Peyer's patch (tissue), 4 donors: Measurements from ENCODE around the gene KRTAP10-12.

Experiments
- POLR2A ChIP-seq, 2 donors: fragments of 450-650 bp; IDR thresholded peaks; one replicate each; pipeline ENCODE4 v1.5.1; 2017; ENCODE audit warnings: antibody characterized with exemption in 2 of 2, mild to moderate bottlenecking in 2 of 2, moderate library complexity in 2 of 2
- TF ChIP-seq, protein P1 (sequence below), 6 experiments: fragments of 450-650 bp in 4 of 6; fragments of 200-600 bp in 2 of 6; sonication (generic) in 1 of 6; IDR thresholded peaks; one replicate each; pipeline ENCODE4 v1.5.1; 2017 to 2019; ENCODE audit warnings: antibody characterized with exemption in 6 of 6, mild to moderate bottlenecking in 3 of 6, moderate library complexity in 1 of 6

DNA sequence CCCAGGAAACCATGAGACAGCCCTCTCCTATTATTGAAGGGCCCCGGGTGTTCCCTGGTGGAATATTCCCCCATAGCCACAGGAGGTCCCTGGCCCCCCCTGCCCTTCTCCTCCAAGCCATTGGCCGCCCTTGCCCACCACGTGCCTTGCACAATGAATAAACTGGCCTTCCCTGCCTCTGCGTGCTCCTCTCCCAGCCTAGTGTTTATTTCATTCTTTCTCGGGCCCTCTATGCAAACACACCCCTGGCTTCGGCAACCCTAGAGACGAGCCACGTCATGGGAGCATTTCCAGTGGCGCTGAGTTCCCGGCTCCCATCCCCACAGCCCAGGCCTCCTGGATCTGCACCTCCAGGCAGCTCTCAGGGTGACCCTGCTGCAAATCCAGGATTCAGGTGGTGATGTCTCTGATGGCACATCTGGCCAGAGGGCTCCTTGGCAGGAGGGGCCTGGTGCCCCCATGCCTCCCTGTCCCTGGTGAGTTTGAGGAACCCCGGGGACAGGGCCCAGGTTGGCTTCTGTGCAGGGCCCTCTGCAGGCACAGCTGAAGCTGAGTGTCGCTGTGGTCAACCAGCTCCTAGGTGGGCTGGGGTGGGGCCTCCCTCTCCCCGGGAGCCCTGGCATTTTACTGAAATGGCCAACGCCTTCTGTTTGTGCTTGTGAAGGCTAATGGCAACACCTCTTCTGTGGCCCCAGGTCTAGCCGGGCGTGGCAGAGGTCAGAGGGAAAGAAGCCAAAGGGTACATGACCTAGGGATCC is 6.2 kb downstream of the KRTAP10-12 start:
- TF ChIP-seq, protein P1, sequence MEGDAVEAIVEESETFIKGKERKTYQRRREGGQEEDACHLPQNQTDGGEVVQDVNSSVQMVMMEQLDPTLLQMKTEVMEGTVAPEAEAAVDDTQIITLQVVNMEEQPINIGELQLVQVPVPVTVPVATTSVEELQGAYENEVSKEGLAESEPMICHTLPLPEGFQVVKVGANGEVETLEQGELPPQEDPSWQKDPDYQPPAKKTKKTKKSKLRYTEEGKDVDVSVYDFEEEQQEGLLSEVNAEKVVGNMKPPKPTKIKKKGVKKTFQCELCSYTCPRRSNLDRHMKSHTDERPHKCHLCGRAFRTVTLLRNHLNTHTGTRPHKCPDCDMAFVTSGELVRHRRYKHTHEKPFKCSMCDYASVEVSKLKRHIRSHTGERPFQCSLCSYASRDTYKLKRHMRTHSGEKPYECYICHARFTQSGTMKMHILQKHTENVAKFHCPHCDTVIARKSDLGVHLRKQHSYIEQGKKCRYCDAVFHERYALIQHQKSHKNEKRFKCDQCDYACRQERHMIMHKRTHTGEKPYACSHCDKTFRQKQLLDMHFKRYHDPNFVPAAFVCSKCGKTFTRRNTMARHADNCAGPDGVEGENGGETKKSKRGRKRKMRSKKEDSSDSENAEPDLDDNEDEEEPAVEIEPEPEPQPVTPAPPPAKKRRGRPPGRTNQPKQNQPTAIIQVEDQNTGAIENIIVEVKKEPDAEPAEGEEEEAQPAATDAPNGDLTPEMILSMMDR (IDR thresholded peaks at IDR 0.05), result no peak
- no peak for TF ChIP-seq POLR2A (IDR thresholded peaks at IDR 0.05)
